ENCODE data around the gene SERPINB2.
"Not testable (repeated sequence)": the region's sequence is repeated elsewhere in the genome, so short reads cannot be mapped to it uniquely, and the experiment has no call there.

The SERPINB2 gene

DNA sequence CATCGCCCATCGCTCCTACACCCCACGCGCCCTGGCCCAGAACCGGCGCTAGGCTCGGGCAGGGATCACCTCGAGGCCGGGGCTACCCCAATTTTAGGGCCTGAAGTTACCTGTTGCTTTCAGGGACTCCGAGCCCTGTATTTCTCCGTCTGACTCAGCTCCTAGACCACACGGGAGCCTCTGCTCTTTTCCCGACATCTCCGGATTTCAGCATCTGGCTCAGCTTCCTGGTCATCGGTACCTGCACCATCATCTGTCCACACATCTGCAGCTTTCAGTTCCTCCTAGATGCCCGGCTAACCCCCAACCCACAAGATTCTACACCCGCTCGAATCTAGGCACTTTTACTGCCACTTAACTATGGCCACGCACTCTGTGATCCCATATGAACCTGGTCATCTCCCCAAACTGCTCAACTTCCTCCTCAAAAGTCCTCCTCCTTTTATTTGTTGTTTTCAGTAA, 49.5 kb downstream of the SERPINB2 start:
- H3K36me3 ChIP-seq (ENCODE audit: insufficient read depth, low read length), result no peaks in the 10 kb centered on the region
- H3K4me1 ChIP-seq (ENCODE audit: insufficient read depth, low read length), result peaks cover 5% of the 10 kb centered on the region
- H3K4me3 ChIP-seq (ENCODE audit: low read depth in 1 of 2, low read length in 2 of 2), result peak overlapping the region in 1 of 2 donors; percentile 67
- no peak overlapping the region for H3K9ac ChIP-seq (ENCODE audit: low read length)
- peaks cover 0 to 5% of the 10 kb centered on the region in 2 donors for H3K27me3 ChIP-seq (ENCODE audit: control insufficient read depth in 1 of 2, insufficient read depth in 2 of 2, low read length in 2 of 2)
- no peaks in the 10 kb centered on the region for H3K9me3 ChIP-seq (ENCODE audit: low read length)
- H3K27ac ChIP-seq (ENCODE audit: low read depth, low read length), result peak overlapping the region; percentile 37

DNA sequence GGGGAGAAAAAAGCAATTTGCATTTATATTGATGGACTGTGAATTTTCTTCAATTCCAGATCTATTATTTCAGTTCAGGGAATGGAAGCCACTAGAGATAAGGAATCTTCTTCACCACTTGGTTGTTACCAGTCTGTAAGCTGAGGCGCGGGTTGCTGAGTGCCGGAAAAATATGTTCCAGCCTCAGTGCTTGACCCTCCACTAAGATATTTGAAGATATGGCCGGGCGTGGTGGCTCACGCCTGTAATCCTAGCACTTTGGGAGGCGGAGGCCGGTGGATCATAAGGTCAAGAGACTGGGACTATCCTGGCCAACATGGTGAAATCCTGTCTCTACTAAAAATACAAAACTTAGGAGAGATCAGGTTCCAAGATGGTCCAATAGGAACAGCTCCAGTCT, 52.5 kb downstream of the SERPINB2 start:
- peaks cover 0 to 5% of the 10 kb centered on the region in 2 donors for H3K27me3 ChIP-seq (ENCODE audit: control insufficient read depth in 1 of 2, insufficient read depth in 2 of 2, low read length in 2 of 2)
- no peak overlapping the region for H3K4me3 ChIP-seq (ENCODE audit: low read depth in 1 of 2, low read length in 2 of 2)
- H3K4me1 ChIP-seq (ENCODE audit: insufficient read depth, low read length), result peaks cover 5% of the 10 kb centered on the region
- no peak overlapping the region for H3K27ac ChIP-seq (ENCODE audit: low read depth, low read length)
- H3K9me3 ChIP-seq (ENCODE audit: low read length), result no peaks in the 10 kb centered on the region
- H3K36me3 ChIP-seq (ENCODE audit: insufficient read depth, low read length), result no peaks in the 10 kb centered on the region
- H3K9ac ChIP-seq (ENCODE audit: low read length), result no peak overlapping the region

GRCh38 chr18:63940543-63941050, 53.1 kb downstream of the SERPINB2 start:
- not testable (repeated sequence) for H3K36me3 ChIP-seq (ENCODE audit: insufficient read depth, low read length); H3K4me3 ChIP-seq (ENCODE audit: low read depth in 1 of 2, low read length in 2 of 2); H3K27ac ChIP-seq (ENCODE audit: low read depth, low read length); H3K9me3 ChIP-seq (ENCODE audit: low read length); H3K4me1 ChIP-seq (ENCODE audit: insufficient read depth, low read length); H3K27me3 ChIP-seq (ENCODE audit: control insufficient read depth in 1 of 2, insufficient read depth in 2 of 2, low read length in 2 of 2); H3K9ac ChIP-seq (ENCODE audit: low read length)

- Histone ChIP-seq H3K27ac (ENCODE audit: low read depth, low read length) (no peak overlapping the region), H3K4me1 (ENCODE audit: insufficient read depth, low read length) (no peaks in the 10 kb centered on the region), H3K27me3 (ENCODE audit: control insufficient read depth in 1 of 2, insufficient read depth in 2 of 2, low read length in 2 of 2) (no peaks in the 10 kb centered on the region), H3K9me3 (ENCODE audit: low read length) (no peaks in the 10 kb centered on the region), H3K4me3 (ENCODE audit: low read depth in 1 of 2, low read length in 2 of 2) (no peak overlapping the region), H3K9ac (ENCODE audit: low read length) (no peak overlapping the region), H3K36me3 (ENCODE audit: insufficient read depth, low read length) (no peaks in the 10 kb centered on the region)
Measured at GRCh38 chr18:63947051-63947790, 59.7 kb downstream of the SERPINB2 start.

DNA sequence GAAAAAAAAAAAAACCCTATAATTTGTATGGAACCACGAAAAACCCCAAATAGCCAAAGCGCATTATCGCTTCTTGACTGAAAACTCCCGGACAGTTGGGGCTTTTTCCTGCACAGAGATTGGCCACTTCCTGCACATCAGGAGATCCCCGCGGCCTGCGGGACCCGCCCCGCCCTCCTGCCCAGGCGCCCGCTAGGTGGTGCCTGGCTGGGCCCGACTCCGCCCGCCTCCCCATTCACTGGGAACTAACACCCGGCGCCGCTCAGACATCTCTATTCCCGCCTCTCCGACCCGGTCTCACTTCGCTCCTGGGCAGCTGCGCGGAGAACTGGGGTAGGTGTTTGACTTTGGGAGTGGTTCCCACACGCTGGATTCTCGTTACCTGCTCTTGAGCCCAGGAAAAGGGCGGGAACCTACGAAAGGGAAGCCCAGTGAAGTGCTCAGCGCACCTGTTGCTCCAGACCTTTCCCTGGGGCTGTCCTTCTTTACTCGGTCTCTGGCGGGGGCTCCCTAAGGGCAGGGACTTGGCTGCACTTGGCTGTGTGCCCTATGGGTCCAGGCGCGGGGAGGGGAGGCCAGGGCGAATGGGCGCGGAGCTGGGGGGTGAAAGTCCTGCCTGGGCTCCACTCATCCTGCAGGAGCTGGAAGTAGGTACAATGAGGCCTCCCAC, 61.7 kb downstream of the SERPINB2 start, which contains the start of gene HMSD:
HMSD (plus strand) TSS at position 234 of the 670 bp plus-strand sequence. CDS start 4,155 bp downstream, outside the sequence.
- H3K36me3 ChIP-seq (ENCODE audit: insufficient read depth, low read length), result no peaks in the 10 kb centered on the region
- no peak within 1 kb of the TSS for H3K27ac ChIP-seq (ENCODE audit: low read depth, low read length)
- H3K9me3 ChIP-seq (ENCODE audit: low read length), result no peaks in the 10 kb centered on the region
- H3K27me3 ChIP-seq (ENCODE audit: control insufficient read depth in 1 of 2, insufficient read depth in 2 of 2, low read length in 2 of 2), result no peaks in the 10 kb centered on the region
- no peak within 1 kb of the TSS for H3K9ac ChIP-seq (ENCODE audit: low read length)
- H3K4me3 ChIP-seq (ENCODE audit: low read depth in 1 of 2, low read length in 2 of 2), result peak within 1 kb of the TSS in 1 of 2 donors; percentile 27
- H3K4me1 ChIP-seq (ENCODE audit: insufficient read depth, low read length), result no peaks in the 10 kb centered on the region

DNA sequence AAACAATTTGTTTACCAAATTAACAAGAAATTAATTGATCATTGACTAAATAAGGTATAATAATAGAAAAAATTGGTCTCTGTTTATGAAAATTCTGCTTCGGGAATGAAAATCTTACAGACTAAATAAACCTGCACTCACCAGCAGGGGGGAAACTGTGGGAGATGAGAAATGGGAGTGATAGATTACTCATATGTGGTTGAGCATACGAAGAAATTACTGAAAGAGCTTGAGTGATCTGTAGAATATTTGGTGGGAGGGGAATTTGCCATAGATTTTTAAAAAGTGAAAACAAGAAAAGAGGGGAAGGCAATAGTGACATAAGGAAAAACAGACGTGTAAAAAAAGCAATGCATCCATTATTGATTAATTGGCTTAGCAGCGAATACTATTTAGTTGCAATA, 63.8 kb downstream of the SERPINB2 start:
- H3K4me3 ChIP-seq (ENCODE audit: low read depth in 1 of 2, low read length in 2 of 2), result no peak overlapping the region
- H3K27me3 ChIP-seq (ENCODE audit: control insufficient read depth in 1 of 2, insufficient read depth in 2 of 2, low read length in 2 of 2), result peaks cover 0 to 7% of the 10 kb centered on the region in 2 donors
- H3K9ac ChIP-seq (ENCODE audit: low read length), result no peak overlapping the region
- H3K27ac ChIP-seq (ENCODE audit: low read depth, low read length), result no peak overlapping the region
- no peaks in the 10 kb centered on the region for H3K4me1 ChIP-seq (ENCODE audit: insufficient read depth, low read length)
- H3K9me3 ChIP-seq (ENCODE audit: low read length), result no peaks in the 10 kb centered on the region
- H3K36me3 ChIP-seq (ENCODE audit: insufficient read depth, low read length), result no peaks in the 10 kb centered on the region

Measured in muscle layer of colon (tissue), 2 donors.